Activated CD8-positive, alpha-beta memory T cell treated with anti-CD3 and anti-CD28 coated beads, Interleukin-2, amount 50 U/mL, for 4 hours (primary cell): Measurements from ENCODE around the gene FAM107B.

Source experiments
- DNase-seq: peaks from one replicate; pipeline ENCODE4 v3.0.0-alpha.2; 2020

Gene FAM107B

DNA sequence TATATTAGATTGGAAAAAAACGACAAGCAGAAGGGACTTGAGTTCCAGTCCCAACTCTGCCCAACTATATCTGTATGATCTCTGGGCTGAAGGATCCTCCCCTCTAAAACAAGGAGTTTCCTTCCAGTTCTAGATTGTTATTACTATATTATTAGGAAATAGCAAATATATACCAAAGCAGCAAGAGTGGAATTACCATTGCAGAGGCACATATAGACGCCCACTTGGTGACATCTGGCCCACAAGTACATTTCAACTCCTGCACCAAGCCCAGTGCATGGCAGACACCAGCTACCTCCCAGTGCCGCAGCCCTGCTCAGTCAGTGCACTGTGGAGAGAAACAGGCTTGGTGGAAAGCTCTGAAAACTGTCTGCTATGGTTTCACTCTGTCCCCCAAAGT lies 201.9 kb downstream of the FAM107B start:
- no peak for DNase-seq

DNA sequence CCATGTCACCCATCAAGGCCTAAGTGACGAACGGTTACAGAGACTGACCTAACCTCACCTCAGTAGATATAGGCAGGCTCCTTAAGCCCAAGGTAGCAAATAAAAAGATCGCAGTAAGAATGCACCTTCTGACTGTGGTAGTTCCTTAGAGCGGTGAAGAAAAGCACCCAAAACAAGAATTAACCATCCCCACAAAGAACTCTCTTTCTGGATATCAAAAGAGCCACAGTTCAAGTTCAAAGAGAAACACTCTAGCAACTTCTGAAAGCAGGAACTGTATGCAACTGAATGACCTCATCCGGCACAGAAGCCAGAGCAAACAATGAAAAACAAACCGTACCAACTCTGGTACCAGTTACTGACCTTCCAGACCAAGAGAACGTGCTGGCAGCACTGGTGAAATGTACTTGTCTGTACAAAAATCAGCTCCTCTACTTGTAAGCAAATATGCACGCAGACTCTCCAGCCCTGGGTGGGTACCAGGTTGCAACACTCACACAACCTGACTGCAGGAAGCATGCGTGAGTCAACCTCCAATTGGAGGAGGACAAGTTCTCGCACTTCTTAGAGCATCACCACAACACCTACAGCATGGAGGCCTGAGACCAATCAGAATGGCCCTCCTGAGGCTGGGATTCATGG lies 202.7 kb downstream of the FAM107B start:
- peak; percentile 59 for DNase-seq

DNA sequence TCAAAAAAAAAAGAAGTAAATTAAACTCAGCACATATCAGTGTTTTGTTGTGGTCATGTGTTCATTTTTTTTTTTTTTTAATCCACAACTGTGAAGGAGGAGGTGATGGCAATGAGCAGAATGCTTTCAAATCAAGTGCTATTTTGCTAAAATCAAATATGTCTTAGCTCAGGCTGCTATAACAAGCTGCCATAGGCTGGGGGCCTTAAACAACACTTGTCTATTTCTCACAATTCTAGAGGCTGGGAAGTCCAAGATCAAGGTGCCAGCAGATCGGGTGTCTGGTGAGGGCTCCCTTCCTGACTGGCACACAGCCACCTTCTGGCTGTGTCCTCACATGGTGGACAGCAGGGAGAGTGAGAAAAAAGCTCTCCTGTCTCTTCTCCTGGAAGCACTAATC lies 203.9 kb downstream of the FAM107B start:
- no peak for DNase-seq

DNA sequence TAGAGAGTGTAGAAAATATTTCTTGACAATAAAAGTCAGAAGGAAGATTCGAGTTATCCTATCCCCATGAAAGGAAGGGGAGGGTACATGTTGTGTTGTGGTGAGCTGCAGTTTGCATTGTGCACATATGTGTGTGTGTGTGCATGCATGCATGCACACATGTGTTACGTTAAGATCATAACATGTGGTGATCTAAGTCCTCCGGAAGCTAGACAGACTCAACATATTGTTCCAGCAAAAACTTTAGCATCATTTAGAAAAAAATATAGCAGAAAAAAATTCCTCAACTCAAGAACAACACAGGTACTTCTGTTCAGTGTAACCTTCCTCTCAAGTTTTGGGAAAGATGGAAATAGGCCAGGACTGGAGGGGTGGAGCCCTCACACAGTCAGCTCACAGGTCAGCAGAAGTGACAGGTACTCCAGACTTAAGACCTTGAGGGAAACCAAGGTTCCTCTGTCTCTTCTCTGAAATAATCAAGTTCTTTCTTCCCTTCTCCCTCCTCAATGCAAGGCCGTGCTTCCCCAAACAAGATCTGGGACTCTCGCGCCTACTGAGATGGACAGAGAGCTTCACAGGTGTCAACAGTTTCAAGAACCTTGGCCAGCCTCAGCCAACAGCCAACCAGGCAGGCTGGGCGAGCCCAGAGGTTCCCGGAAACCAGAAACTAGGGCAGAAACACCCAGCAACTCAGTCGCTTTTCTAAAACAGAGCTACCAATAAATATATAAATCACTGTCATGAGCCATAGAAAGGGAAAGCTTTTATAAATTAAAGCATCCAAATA lies 205.2 kb downstream of the FAM107B start:
- no peak for DNase-seq

DNA sequence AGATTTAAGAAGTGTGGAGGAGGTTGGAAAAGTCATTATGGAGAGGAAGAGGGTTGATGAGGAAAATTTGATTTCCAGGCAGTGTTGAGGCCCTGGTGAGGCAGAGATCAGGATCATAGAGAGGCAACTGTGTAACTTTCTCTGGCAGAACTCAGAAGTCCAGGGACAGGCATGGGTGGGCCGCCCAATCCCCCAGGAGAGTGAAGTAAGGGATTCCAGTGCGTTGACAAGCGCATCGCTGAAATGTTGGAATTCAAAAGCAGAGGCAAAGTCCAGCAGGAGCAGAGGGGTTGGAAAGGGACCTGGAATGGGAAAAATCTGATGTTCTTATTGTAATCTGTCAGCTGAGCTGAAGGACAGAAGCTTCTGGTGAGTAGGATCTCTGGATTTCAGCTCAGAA lies 207.3 kb downstream of the FAM107B start:
- DNase-seq: no peak

DNA sequence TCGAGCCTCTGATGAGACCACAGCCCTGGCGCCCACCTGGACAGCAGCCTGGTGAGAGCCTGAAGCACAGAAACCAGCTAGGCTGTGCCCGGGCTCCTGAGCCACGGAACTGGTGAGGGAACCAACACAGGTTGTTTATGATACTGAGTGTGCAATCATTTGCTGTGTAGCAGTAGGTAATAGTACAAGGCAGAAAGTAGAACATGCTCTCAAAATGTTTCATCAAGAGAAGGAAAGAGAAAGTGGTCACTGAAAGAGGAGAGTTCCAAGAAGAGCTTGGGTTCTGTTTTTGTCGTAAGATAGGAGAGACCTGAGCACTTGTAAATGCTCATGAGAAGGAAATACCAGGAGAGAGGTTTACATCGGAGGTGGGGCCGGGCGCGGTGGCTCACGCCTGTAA lies 208.2 kb downstream of the FAM107B start:
- no peak for DNase-seq

DNA sequence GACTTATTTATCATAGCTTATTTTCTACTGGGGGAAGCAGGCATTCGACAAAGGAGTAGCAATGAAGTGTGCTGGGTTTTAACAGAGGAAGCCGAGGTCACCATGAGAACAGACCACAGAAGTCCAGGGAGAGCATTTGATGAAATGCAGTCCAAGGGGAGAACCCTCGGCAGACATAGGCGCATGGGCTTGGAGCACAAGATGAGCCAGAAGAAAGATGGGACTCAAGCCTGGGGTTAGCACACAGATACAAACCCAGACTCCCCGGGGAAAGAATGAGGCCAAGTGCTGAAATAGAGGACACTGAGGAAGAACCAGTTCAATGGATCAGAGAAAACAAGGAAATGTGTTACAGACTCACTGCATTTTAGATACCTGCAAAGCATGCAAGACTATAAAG lies 209.5 kb downstream of the FAM107B start:
- DNase-seq: no peak

DNA sequence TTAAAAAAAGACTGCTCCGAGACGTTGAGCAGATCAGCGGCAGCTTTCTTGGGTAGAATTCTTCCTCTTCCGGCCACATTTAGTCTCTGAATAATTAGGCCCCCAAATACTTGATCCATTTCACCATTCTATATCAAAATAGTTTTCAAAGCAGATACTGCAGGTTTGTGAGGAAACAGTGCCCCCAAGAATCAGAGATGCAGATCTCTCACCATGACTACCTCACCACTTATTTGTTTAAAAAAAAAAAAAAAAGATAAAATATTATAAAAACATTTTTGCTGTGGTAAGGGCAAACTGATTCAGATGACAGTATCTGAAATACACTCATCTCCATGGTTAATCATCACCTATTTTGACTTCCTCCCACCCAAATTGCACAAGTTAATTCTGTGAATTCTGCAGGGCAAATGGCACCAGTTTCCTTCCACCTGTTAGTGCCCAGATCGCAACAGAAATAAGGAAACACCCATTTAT lies 210.4 kb downstream of the FAM107B start:
- DNase-seq: no peak

DNA sequence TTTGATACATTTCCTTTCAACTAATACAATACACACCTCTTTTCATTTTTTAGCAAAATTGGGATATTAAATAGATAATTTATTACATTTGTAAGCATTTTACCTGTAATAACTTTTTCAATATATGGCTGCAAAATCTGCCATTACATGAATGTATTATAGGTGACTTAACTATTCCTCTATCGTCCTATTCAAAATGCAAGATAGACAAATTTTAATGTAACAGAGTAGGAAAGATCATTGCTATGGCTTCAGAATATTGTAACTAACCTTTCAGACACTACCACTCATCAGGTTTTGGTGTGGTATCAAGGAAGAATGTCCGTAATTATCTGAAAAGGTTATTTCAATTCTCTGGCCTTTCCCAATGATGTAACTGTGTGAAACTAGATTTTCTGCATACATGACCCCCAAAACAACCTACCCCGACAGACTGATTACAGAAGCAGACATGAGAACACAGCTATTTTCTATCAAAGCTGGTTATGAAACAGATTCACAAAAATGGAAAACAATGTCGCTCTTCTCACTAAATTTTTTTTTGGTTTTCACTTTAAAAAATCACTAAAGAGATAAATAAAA lies 211.2 kb downstream of the FAM107B start:
- no peak for DNase-seq

DNA sequence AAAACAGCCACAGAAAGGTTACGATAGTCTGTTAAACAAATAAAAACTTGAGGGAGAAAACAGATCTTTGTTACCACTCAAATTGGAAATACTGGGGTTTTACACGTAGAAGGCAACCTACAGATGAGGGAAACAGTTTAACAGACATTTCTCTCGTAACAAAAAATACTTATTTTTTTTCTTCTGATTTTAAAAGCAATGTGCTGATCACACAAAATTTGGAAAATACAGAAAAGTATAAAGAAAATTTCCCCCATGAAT lies 211.7 kb downstream of the FAM107B start:
- no peak for DNase-seq

DNA sequence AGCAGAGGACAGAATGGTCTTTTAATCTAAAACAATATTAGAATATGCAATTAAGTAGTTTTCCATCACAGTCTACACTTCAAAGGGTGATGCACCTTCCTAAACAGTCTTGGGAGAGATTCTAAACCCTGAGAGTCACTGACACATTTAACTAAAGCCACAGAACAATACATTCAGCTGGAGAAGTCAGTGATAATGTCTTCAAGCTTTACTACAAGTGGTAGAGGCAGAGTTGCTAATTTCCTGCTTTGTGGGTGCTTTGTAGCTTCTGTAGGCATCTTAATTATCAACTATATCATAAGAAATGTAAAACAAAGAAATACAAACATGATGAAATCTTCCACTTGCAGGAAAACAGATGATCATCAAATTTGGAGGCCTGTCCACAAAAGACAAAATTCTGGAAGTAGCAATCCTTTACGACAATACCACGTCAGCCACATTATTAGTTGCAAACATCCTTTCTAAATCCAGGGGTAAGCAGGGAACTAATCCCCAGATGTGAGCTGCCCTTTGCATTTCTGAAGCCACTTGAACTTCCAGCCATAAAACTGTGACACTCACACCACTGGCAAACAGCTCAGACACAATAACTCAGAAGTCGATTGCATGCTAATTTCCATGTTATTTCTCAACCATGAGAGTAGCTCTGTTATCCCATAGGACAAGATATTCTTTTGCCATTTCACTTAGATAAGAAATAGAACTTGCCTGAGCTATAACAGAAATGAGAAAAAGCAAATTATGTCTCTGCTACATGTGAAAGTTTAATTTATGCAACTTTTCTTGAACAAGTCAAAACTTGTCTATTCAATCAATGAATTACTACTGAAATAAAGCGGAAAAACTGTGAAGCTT lies 212.2 kb downstream of the FAM107B start:
- no peak for DNase-seq

DNA sequence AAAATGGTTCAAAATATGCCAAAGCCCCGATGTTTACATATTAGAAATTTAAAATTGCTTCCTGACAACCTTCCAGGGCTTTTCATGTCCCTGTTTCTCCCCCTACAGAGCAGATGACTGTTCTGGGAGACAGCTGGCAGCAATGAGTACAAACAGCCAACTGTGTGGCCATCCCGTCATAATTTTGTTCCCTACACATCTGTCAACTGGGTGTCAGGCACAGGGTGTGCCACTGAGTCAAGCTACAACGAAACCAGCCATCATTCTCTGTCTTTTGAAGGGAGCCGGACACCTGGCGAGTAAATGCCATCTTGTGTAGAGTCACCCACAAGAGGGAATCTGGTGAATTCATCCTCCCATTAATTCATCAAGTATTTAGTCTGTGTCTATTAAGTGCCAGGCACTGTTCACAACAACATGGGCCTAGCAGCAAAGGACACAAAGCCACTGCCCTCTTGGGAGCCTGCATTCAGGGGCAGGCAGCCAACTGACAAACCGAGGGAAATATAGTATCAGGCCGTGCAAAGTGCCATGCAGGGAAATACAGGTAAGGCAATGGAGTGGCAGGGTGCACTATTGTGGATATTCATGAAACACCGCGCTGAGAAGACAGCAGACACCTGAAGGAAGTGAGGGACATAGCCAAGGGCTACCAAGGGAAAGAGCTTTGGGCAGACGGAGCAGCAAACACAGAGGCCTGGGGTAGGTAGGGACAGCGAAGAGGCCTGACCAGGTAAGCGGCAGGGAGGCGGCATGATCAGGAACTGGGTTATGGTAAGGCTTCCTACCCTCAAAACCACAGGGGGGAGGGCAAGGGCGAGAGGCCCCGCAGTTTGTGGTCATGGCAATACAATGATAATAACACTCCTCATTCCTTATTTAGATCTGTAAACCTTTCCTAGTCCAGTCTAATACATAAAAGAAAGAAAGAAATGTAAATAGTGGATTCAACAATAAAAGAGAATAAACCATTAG lies 213.6 kb downstream of the FAM107B start:
- no peak for DNase-seq

DNA sequence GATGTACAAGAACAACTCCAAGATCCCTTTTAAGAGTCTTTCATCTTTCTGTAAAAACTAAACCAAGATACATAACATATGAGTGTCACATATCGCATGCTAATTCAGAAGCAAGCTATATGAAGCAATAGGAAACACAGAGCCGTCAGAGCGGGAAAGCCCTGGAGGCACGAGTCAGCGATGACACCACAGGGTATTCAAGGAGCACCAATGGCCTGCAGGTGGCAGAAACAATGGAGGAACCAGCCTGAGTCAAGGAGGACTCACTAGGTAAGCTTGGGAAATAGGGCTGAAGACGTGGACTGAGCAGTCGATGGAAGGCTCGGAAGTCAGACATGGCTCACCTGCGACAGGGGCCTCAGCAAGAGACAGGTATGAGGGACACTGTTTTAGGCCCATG lies 214.4 kb downstream of the FAM107B start:
- DNase-seq: peak; percentile 69

DNA sequence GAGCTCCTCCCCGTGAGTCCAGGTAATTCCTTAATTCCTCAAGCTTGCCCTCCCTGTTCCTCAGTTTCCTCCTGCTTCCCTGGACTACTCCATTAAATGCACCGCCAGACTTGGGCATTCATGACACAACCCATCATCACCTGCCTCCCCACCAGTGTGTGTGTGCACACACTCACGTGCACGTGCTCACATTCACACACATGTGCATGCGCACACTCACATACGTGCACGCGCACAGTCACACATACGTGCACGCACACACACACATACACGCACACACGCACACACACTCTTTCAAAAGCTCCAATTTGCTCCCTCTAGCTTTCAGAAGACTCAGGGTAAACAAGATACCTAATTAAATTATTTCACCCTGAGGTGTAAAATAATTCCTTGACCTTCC lies 216.7 kb downstream of the FAM107B start:
- no peak for DNase-seq

DNA sequence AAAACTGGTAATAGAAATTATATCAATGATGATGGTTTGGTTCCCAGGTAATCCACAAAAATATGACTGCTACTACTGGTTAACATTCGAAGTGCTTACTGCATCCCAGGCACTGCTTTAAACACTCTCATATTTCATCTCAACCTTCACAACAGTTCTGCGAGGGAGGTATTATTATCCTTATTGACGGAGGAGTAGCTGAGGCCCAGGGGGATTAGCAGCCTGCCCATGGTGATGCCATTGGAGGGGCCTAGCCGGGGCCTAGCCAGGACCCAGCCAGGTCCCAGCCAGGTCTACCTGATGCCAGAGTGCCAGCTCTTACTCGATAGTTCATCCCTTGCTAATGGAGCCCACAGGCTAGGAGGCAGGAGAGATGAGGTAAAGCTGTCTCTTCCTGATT lies 217.1 kb downstream of the FAM107B start:
- no peak for DNase-seq

DNA sequence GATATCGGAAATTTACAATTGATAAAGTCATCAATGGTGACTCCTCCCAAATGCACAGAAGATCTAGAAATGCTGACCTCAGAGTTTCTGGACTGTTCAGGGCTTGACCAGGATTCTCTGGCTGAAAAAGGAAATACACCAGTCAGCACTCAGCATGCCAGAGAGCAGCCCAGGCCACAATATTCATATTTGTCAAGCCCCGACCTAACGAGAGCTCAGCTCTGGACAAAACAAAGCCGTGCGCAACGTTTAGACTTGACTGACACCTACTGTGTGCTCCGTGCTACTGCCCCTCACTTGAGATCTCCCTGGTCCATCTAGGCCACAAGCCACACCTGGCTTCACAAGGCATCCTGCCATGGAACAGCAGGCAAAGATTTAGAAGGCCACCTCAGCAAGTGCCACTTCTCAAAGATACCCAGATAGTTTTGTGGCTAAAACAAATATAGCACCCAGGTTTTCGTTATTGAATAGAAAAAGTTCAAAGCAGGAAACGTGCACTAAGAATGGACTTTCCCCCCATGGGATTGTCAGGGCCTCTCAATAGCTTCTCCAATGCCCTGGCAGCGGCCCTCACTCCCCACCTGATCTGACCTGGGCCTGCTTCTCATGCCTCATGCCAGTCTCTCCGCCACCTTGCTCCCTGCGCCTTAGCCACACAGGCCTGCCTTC lies 218.3 kb downstream of the FAM107B start:
- no peak for DNase-seq

DNA sequence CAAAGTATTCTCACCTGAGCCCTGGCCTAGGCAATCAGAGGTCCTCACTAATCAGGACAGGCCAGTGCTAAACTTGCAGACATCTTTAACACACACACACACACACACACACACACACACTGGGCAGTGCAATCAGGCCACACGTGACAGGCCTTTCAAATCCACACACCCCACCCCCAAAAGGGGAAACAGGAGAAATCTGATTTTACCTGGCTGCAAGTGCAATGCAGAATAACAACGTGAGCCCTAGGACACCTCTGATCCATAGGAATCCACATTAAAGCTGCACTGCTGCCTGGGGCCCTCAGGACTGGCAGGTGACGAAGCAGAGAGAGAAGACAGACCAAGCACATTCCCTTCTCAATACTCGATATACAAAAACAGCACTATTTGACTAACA lies 218.9 kb downstream of the FAM107B start:
- no peak for DNase-seq

DNA sequence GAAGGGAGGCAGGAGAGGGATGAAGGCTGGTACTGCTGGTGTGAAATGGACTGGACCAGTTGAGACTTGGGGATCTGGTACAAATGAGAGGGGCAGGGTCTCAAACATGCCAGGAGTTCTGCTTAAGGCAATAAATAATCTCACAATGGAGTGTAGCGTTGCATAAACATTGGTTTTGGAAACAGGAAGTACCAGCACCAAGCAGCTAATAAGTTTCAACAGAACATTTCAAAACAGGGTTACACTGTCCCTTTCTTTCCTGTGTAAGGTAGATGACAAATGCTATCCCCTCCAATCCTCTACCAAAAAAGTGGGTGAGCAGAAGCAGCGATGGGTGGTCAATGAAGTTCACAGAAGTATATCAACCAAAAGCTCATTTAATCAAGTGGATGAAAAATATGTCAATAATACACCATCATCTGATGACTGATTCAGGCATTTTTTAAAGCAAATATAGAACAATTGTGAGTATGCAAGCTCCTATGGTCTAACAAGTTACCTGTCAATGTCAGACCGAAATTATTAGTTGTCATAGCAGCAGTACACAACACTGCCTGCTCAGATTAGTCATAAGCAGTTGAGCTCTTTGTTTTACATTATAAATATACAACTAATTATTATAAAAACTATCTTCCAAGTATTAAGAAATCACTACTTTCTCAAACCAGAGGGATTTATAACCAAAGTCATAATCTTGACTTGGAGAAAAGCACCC lies 220.0 kb downstream of the FAM107B start:
- no peak for DNase-seq

DNA sequence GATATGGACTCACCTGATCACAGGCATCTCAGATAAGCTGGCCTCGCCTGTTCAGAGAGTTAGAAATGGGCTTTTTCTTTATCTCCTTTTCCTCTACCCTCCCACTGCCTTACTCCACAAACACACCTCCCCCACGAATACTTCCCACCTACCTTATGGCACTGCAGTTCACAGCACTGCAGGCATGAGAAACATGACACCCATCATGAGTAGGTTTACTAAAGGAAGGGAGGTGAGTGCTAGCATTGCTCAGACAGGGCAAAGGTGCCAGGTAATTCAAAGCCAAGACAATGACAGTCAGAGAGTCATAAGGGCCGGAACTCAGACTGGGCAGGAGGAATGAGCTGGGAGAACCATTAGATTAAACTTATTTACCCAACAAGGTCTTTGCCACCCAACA lies 220.6 kb downstream of the FAM107B start:
- DNase-seq: no peak

DNA sequence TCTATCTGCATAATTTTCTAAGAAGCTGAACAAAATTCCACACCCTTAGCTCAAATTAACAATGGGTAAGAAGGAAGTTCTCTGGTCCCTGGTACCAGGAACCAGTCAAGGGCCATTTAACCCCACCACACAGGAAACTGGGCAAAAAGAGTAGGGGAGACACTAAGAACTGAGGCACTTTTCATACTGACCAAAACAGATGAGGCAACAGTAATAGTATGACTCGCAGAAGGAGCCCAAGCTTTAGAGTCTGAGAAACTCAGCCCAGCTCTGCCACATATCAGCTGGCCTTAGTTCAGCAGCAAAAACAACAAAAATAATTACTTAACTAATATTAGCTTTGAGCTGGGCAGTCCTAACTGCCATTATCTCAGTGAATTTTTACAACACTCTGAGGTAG lies 221.2 kb downstream of the FAM107B start:
- DNase-seq: no peak

DNA sequence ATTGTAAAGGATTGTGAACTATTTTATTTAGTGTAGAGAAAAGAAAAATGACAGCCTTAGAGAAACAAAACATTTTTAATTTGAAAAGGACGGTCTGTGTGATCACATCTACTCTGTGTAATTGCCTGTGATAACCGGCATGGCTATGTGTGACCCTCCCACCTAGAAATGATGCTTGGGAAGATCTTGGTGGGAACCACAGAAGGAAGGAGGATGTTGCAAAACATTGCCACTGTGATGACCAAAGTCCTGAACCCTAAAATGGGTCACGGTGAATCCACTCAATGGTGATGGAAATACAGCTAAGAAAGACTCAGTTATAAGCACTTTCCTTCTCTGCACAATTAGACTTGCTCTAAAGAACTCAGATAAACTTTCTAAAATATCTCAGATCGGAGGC lies 222.7 kb downstream of the FAM107B start:
- no peak for DNase-seq
